Stomach (tissue), 9 donors: ENCODE data around the gene PPP2R3B. TPM values are rescaled to one million over a fixed set of nuclear protein-coding genes. Genes with fewer than 3 reads are reported as not detected.

Experiments
- DNase-seq, 2 donors: peaks; one replicate each; pipeline versions ENCODE4 v3.0.0 to v3.0.0-alpha.2; 2013 to 2019
- H3K27ac ChIP-seq, 5 donors: fragments of 200-600 bp in 4 of 5; sonication (generic) in 4 of 5; one replicate each; pipeline ENCODE4 v1.5.1; 2013 to 2019; ENCODE audit warnings: mild to moderate bottlenecking in 1 of 5, moderate library complexity in 1 of 5
- H3K27me3 ChIP-seq, 3 donors: fragments of 200-600 bp; sonication (generic); one replicate each; pipeline ENCODE4 v1.5.1; 2017 to 2019; ENCODE audit warnings: mixed run types in 1 of 3
- H3K36me3 ChIP-seq, 4 donors: fragments of 200-600 bp; sonication (generic); 1 replicate in 3 of 4; 2 replicates in 1 of 4; pipeline ENCODE4 v1.5.1; 2016 to 2019
- H3K4me1 ChIP-seq, 4 donors: fragments of 200-600 bp; sonication (generic); one replicate each; pipeline ENCODE4 v1.5.1; 2016 to 2019
- H3K4me3 ChIP-seq, 4 donors: fragments of 200-600 bp; sonication (generic) in 3 of 4; one replicate each; pipeline ENCODE4 v1.5.1; 2016 to 2019; ENCODE audit warnings: mild to moderate bottlenecking in 1 of 4
- H3K9me3 ChIP-seq, 4 donors: fragments of 200-600 bp; sonication (generic); one replicate each; pipeline ENCODE4 v1.5.1; 2016 to 2019
- EP300 ChIP-seq: sonication (generic); formaldehyde crosslinking; IDR thresholded peaks from one replicate; pipeline ENCODE4 v1.6.1; 2017; ENCODE audit warnings: antibody characterized with exemption
- POLR2A ChIP-seq, 4 donors: fragments of 450-650 bp; IDR thresholded peaks; one replicate each; pipeline ENCODE4 v1.6.1; 2016; ENCODE audit warnings: antibody characterized with exemption in 4 of 4, control low read depth in 2 of 4, mild to moderate bottlenecking in 1 of 4, moderate library complexity in 1 of 4
- POLR2AphosphoS5 ChIP-seq, 3 donors: sonication (generic); formaldehyde crosslinking; IDR thresholded peaks; one replicate each; pipeline ENCODE4 v1.6.1; 2016; ENCODE audit warnings: antibody characterized with exemption in 3 of 3
- WGBS, 5 donors: extraction: QIAGEN DNeasy Blood & Tissue Kit in 3 of 5; methylation state at CpG; one replicate each; pipeline versions ENCODE4 v1.1.5 to v1.1.7; 2013 to 2018; 5-methylcytosine and 5-hydroxymethylcytosine counted together
- intact Hi-C: fragments of 100-400 bp; cut with DNase I; formaldehyde crosslinking; loops from one replicate; pipeline ENCODE4 v1.15.1; 2023; ENCODE audit warnings: low total_unique reads
- polyA plus RNA-seq, 3 donors: library from polyadenylated mRNA; stranded (reverse); fragments of 200-250 nt; gene quantifications; one replicate each; pipeline ENCODE4 v1.2.3, GENCODE V29; 2013
- total RNA-seq, 5 donors: library from RNA; depleted of rRNA; stranded (reverse); fragments of >200 nt; gene quantifications; one replicate each; pipeline versions ENCODE4 v1.1.0 to v1.2.3, GENCODE V29; 2014 to 2016
- TF ChIP-seq, protein P1 (sequence below), 7 experiments: fragments of 450-650 bp in 4 of 7; fragments of 200-600 bp in 3 of 7; sonication (generic) in 3 of 7; IDR thresholded peaks; one replicate each; pipeline ENCODE4 v1.5.1; 2016 to 2019; ENCODE audit warnings: antibody characterized with exemption in 7 of 7, control low read depth in 2 of 7, mild to moderate bottlenecking in 1 of 7
- donor health status: healthy with polysubstance abuse.
- donor health status: Bipolar disorder and iron deficiency.
- donor health status: healthy.

Gene PPP2R3B
- total and polyA plus RNA-seq, 8 donors, result 5.3 to 31.7 (median 15.0) TPM

DNA sequence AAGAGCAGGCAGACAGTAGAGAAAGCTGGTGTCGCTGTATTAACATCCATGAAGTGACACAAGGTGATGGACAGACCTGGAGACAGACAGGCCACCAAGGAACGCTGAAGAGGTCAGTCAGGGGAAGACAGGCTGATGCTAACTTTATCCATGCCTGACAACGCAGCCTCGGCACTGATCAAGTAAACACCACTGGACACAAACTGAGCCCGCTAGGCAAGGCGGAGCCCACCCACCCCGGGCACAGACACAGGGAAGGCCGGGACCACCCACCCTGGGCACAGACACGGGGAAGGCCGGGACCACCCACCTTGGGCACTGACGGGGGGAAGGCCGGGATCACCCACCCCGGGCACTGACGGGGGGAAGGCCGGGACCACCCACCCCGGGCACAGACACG is 18.8 kb downstream of the PPP2R3B start:
- Histone ChIP-seq H3K36me3 (no peaks in the 10 kb centered on the region), H3K4me1 (peaks cover 0 to 6% (median 3%) of the 10 kb centered on the region in 4 donors), H3K27ac (no peak overlapping the region), H3K4me3 (no peak overlapping the region), H3K9me3 (no peaks in the 10 kb centered on the region), H3K27me3 (peaks cover 0 to 26% (median 7%) of the 10 kb centered on the region in 3 donors)
- intact Hi-C loops, result no loop called here
- 78 to 94% (median 90%) methylated on average over 10 to 17 of the region's 17 CpGs for WGBS, 5 donors
- no peak for DNase-seq
- no peak for TF ChIP-seq EP300

DNA sequence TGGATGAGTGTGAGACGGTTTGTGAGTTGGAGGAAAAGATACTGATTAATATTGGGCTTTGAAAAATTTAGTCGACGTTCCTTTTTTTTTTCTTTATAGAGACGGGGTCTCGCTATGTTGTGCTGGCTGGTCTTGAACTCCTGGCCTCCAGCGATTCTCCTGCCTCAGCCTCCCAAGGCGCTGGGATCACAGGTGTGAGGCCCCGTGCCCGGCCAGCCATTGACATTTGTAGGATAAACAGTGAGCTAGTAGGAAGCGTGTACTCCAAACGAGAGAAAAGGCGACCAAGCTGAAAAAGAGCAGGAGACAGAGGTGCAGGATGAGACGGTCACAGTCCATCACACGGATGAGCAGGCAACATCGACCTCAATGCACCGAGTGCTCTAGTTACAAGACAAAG is 19.4 kb downstream of the PPP2R3B start:
- peaks cover 0 to 21% (median 3%) of the 10 kb centered on the region in 3 donors for H3K27me3 ChIP-seq
- peaks cover 0 to 1% (median 0%) of the 10 kb centered on the region in 4 donors for H3K4me1 ChIP-seq
- 91 to 94% (median 93%) methylated on average over 16 of the region's 16 CpGs for WGBS, 5 donors
- DNase-seq, result no peak
- TF ChIP-seq, protein P1, sequence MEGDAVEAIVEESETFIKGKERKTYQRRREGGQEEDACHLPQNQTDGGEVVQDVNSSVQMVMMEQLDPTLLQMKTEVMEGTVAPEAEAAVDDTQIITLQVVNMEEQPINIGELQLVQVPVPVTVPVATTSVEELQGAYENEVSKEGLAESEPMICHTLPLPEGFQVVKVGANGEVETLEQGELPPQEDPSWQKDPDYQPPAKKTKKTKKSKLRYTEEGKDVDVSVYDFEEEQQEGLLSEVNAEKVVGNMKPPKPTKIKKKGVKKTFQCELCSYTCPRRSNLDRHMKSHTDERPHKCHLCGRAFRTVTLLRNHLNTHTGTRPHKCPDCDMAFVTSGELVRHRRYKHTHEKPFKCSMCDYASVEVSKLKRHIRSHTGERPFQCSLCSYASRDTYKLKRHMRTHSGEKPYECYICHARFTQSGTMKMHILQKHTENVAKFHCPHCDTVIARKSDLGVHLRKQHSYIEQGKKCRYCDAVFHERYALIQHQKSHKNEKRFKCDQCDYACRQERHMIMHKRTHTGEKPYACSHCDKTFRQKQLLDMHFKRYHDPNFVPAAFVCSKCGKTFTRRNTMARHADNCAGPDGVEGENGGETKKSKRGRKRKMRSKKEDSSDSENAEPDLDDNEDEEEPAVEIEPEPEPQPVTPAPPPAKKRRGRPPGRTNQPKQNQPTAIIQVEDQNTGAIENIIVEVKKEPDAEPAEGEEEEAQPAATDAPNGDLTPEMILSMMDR (IDR thresholded peaks at IDR 0.05), result no peak
- TF ChIP-seq EP300, result no peak
- H3K4me3 ChIP-seq, result no peak overlapping the region
- H3K36me3 ChIP-seq, result no peaks in the 10 kb centered on the region
- no peaks in the 10 kb centered on the region for H3K9me3 ChIP-seq
- intact Hi-C loops, result no loop called here
- H3K27ac ChIP-seq, result no peak overlapping the region

GRCh38 chrX:363621-364375 is 22.9 kb downstream of the PPP2R3B start:
- DNase-seq, result no peak
- H3K36me3 ChIP-seq, result peaks cover 3 to 29% (median 28%) of the 10 kb centered on the region in 4 donors
- WGBS, 5 donors, result 95 to 98% (median 97%) methylated on average over 33 to 37 of the region's 37 CpGs
- intact Hi-C loops, result no loop called here
- no peak overlapping the region for H3K4me3 ChIP-seq
- no peak overlapping the region for H3K27ac ChIP-seq
- H3K4me1 ChIP-seq, result no peaks in the 10 kb centered on the region
- peaks cover 8 to 29% (median 25%) of the 10 kb centered on the region in 4 donors for H3K9me3 ChIP-seq
- no peaks in the 10 kb centered on the region for H3K27me3 ChIP-seq
- TF ChIP-seq, protein P1 (IDR thresholded peaks at IDR 0.05), result no peak
- TF ChIP-seq POLR2A (IDR thresholded peaks at IDR 0.05), result no peak

DNA sequence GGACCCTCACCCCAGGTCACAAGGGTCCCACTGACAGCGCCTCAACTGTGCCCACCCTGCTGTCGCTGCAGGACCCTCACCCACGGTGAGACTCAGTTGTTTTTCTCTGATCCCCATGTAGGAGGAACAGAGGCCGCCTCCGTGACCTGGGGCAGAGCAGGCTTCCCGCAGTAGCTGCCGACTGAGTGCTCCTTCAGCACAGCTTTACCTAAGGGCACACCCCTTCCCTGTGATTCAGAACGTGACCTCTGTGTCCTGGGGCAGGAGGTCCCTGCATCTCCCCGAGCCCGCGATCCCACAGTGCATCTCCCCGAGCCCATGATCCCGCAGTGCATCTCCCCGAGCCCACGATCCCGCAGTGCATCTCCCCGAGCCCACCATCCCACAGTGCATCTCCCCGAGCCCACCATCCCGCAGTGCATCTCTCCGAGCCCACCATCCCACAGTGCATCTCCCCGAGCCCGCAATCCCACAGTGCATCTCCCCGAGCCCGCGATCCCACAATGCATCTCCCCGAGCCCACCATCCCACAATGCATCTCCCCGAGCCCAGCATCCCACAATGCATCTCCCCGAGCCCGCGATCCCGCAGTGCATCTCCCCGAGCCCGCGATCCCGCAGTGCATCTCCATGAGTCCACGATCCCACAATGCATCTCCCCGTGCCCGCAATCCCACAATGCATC is 23.6 kb downstream of the PPP2R3B start:
- TF ChIP-seq, protein P1 (IDR thresholded peaks at IDR 0.05), result no peak
- no peak for TF ChIP-seq POLR2AphosphoS5 (IDR thresholded peaks at IDR 0.05)
- no peak for TF ChIP-seq EP300
- no peak for TF ChIP-seq POLR2A (IDR thresholded peaks at IDR 0.05)
- Histone ChIP-seq H3K4me1 (no peaks in the 10 kb centered on the region), H3K36me3 (peaks cover 3 to 35% (median 33%) of the 10 kb centered on the region in 4 donors), H3K4me3 (no peak overlapping the region), H3K27ac (no peak overlapping the region), H3K27me3 (no peaks in the 10 kb centered on the region), H3K9me3 (peaks cover 8 to 35% (median 26%) of the 10 kb centered on the region in 4 donors)
- DNase-seq, result no peak
- WGBS, 5 donors, result 75 to 85% (median 80%) methylated on average over 36 to 38 of the region's 38 CpGs
- intact Hi-C loops, result no loop called here

DNA sequence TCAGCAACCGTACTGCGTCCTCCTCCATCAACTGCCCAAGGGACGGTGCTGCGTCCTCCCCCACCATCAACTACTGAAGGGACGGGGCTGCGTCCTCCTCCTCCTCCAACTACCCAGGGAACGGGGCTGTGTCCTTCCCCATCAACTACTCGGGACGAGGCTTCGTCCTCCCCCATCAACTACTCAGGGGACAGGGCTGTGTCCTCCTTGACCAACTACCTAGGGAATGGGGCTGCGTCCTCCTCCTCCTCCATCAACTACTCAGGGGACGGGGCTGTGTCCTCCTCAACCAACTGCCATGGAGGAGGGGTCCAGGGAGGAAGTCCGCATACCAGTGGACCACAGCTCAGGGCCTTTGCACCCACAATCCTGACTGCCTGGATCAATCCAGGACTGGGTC is 24.4 kb downstream of the PPP2R3B start:
- Histone ChIP-seq H3K9me3 (peaks cover 8 to 35% (median 26%) of the 10 kb centered on the region in 4 donors), H3K36me3 (peaks cover 3 to 40% (median 36%) of the 10 kb centered on the region in 4 donors), H3K27me3 (no peaks in the 10 kb centered on the region), H3K4me3 (no peak overlapping the region), H3K4me1 (no peaks in the 10 kb centered on the region), H3K27ac (no peak overlapping the region)
- DNase-seq, result no peak
- TF ChIP-seq POLR2A (IDR thresholded peaks at IDR 0.05) (no peak), POLR2AphosphoS5 (IDR thresholded peaks at IDR 0.05) (no peak), EP300 (no peak)
- TF ChIP-seq, protein P1 (IDR thresholded peaks at IDR 0.05), result no peak
- intact Hi-C loops, result no loop called here
- WGBS, 5 donors, result 94 to 100% (median 97%) methylated on average over 11 to 13 of the region's 13 CpGs
